GM12874 (cell line): ENCODE results near the gene CNNM2.

Experiments used
- TF ChIP-seq, protein P1 (sequence below): IDR thresholded peaks from 2 replicates; pipeline ENCODE4 v1.5.1; 2011; ENCODE audit warnings: low read depth, mild to moderate bottlenecking, control low read depth, low read length, moderate library complexity; ENCODE audit not compliant: insufficient read depth

CNNM2 gene

DNA sequence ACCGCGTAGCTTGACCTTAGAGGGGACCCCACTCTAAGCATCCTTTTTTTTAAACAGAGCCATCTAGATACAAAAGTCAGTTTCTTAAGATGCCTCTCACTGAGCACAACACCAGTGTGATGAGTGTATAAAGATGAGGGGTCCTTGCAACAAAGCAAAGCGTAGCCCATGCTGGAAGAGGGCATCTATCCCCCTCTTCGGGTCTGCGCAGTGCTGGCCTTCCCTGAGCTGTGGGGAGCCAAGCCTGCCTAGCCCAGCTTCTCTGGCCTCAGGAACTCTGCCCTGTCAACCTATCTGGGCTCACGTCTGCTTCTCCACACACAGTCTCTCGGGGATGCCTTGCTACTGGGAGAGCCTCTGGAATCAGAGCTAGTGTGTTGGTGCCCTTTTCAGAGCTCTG lies 161.0 kb downstream of the CNNM2 start:
- TF ChIP-seq, protein P1, sequence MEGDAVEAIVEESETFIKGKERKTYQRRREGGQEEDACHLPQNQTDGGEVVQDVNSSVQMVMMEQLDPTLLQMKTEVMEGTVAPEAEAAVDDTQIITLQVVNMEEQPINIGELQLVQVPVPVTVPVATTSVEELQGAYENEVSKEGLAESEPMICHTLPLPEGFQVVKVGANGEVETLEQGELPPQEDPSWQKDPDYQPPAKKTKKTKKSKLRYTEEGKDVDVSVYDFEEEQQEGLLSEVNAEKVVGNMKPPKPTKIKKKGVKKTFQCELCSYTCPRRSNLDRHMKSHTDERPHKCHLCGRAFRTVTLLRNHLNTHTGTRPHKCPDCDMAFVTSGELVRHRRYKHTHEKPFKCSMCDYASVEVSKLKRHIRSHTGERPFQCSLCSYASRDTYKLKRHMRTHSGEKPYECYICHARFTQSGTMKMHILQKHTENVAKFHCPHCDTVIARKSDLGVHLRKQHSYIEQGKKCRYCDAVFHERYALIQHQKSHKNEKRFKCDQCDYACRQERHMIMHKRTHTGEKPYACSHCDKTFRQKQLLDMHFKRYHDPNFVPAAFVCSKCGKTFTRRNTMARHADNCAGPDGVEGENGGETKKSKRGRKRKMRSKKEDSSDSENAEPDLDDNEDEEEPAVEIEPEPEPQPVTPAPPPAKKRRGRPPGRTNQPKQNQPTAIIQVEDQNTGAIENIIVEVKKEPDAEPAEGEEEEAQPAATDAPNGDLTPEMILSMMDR, result no peak

GRCh38 chr10:103079946-103080345 lies 161.9 kb downstream of the CNNM2 start:
- TF ChIP-seq, protein P1, result no peak

DNA sequence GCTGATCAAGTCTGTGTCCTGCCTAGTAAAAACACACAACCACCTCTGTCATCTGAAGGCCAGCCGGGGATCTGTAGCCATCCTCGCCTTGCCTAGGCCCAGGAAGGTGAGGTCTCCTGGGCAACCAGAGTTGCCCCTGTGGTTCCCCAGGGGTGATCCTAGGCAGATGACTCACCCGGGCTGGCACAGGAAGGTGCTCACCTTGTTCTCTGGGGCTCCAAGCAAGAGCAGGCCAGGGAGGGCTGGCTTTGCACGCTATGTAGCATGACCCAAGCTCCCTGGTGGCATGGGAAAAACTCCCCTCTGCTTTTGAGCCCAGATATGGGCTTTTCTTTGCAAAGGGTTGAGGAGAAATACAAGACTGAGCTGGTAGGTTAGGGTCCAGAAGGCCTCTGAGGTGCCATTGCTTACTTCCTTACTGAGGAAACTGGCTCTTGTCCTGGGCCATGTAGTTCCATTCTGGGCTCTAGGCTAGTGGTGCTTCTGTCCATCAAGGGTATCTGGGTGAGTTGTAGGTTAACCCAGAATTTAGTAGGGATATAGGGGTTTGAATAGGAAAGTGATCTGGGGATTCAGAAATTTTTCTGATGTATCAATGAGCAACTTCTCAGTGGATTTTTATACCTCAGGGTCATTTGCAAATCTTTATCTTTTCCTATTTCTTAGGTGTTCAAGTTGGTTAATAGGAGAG lies 162.9 kb downstream of the CNNM2 start:
- TF ChIP-seq, protein P1, result no peak

- TF ChIP-seq, protein P1, result no peak
These were observed 164.6 kb downstream of the CNNM2 start for GRCh38 chr10:103082683-103083082.

DNA sequence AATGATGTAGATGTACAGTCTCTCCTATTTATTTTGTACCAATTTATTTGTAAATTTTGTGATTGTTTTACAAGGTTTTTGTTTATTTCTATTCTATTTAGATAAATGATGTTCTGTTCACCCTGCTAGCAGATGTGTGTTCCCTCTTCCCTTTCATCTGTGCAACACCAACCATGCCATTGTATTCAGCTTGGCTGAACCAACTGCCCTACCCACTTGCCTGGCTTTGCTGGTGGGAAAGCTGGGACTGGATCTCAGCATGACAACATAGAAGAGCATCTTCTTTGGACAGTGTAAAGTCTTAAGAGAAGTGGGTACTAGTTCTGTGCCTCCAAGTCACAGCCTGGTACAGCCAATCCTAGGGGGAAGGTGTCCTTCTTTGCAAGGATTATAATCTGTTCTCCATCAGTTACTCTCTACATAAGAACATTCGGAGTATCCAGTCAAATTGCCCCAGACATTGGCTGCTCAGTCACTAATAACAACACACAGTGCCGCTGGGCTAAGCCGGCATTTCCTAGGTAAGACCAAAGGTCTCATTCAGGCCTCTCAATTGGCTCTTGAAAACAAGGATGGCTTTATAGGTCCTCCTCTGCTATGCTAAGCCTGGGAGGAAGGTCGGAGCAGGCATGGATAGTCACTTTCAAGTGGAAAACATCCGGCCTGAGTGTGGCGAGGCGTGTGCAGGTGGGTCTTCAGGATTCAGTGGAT lies 165.3 kb downstream of the CNNM2 start:
- TF ChIP-seq, protein P1, result no peak

- TF ChIP-seq, protein P1, result no peak
These were observed 165.9 kb downstream of the CNNM2 start for GRCh38 chr10:103083977-103084320.

DNA sequence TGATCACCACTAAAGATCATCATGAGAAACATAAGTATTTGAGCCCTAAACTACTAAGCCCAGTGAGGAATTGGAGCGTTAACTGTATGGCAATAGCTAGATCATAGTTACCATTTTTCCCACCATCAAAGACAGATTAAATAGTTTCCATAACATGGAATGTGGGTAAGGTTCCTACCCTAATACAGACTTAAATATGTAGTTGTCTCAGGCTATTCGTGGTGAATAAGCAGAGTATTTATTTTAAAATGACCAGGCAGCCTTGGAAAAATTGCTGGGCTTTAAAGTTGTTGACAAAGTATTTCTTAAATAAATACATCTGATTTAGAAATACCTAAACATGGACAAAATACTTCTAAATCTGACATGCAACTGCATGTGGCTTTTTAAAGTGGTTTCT lies 168.2 kb downstream of the CNNM2 start:
- TF ChIP-seq, protein P1, result no peak
